ENCODE results near the gene NTM.

NTM gene

GRCh38 chr11:131549770-131550169 is 179.4 kb downstream of the NTM start:
- H3K27me3 ChIP-seq (ENCODE audit: insufficient read depth, low read length, poor library complexity): no peaks in the 10 kb centered on the region
- WGBS (ENCODE audit: extremely low coverage, insufficient coverage, low lambda C conversion rate): no CpG with 5 or more reads among the region's 8 CpGs

GRCh38 chr11:131560287-131560686 is 189.9 kb downstream of the NTM start:
- H2AK5ac ChIP-seq (ENCODE audit: low read length): no peak overlapping the region
- H3K9ac ChIP-seq (ENCODE audit: low read length): no peak overlapping the region
- no peak overlapping the region for H2BK5ac ChIP-seq (ENCODE audit: low read length)
- no peak overlapping the region for H2BK15ac ChIP-seq (replicated peaks; ENCODE audit: low read depth)
- H2BK120ac ChIP-seq (ENCODE audit: low read depth, low read length): no peak overlapping the region
- DNase-seq: no peak
- H3K79me1 ChIP-seq (ENCODE audit: low read length): no peaks in the 10 kb centered on the region
- H3K4me3 ChIP-seq (ENCODE audit: low read length): no peak overlapping the region
- no peak overlapping the region for H3K4me2 ChIP-seq (ENCODE audit: low read length)
- H3K23ac ChIP-seq (ENCODE audit: low read length): no peak overlapping the region
- no CpG with 5 or more reads among the region's 4 CpGs for WGBS (ENCODE audit: extremely low coverage, insufficient coverage, low lambda C conversion rate)
- no peaks in the 10 kb centered on the region for H3K27me3 ChIP-seq (ENCODE audit: insufficient read depth, low read length, poor library complexity)
- no peak overlapping the region for H3K56ac ChIP-seq (ENCODE audit: low read length)
- no peaks in the 10 kb centered on the region for H3K79me2 ChIP-seq (ENCODE audit: control insufficient read depth, insufficient read depth, low read length)
- no peak overlapping the region for H3K4ac ChIP-seq (ENCODE audit: low read depth, low read length)
- no peak overlapping the region for H4K8ac ChIP-seq (ENCODE audit: low read depth, low read length)
- no peak overlapping the region for H4K5ac ChIP-seq (ENCODE audit: low read length)
- no peak overlapping the region for H3K18ac ChIP-seq (ENCODE audit: low read length)
- no peak overlapping the region for H3K27ac ChIP-seq (ENCODE audit: low read depth, low read length)
- no peaks in the 10 kb centered on the region for H3K36me3 ChIP-seq (ENCODE audit: control insufficient read depth, insufficient read depth, low read length)
- H3K4me1 ChIP-seq (ENCODE audit: control insufficient read depth, low read depth, low read length): peaks cover 3% of the 10 kb centered on the region

More at GRCh38 chr11:131549770-131550169, 179.4 kb downstream of the NTM start:
- H3K9ac ChIP-seq (ENCODE audit: low read length): no peak overlapping the region
- H3K4me1 ChIP-seq (ENCODE audit: control insufficient read depth, low read depth, low read length): peaks cover 12% of the 10 kb centered on the region
- H4K8ac ChIP-seq (ENCODE audit: low read depth, low read length): no peak overlapping the region
- H3K79me1 ChIP-seq (ENCODE audit: low read length): no peaks in the 10 kb centered on the region
- no peak overlapping the region for H3K27ac ChIP-seq (ENCODE audit: low read depth, low read length)
- no peak overlapping the region for H2AK5ac ChIP-seq (ENCODE audit: low read length)
- no peak overlapping the region for H3K18ac ChIP-seq (ENCODE audit: low read length)
- no peak for DNase-seq
- no peak overlapping the region for H2BK15ac ChIP-seq (replicated peaks; ENCODE audit: low read depth)
- H3K4me2 ChIP-seq (ENCODE audit: low read length): no peak overlapping the region
- H3K36me3 ChIP-seq (ENCODE audit: control insufficient read depth, insufficient read depth, low read length): no peaks in the 10 kb centered on the region
- no peak overlapping the region for H3K4ac ChIP-seq (ENCODE audit: low read depth, low read length)
- no peak overlapping the region for H3K23ac ChIP-seq (ENCODE audit: low read length)
- H2BK5ac ChIP-seq (ENCODE audit: low read length): no peak overlapping the region
- H2BK120ac ChIP-seq (ENCODE audit: low read depth, low read length): no peak overlapping the region
- H3K79me2 ChIP-seq (ENCODE audit: control insufficient read depth, insufficient read depth, low read length): no peaks in the 10 kb centered on the region
- no peak overlapping the region for H3K4me3 ChIP-seq (ENCODE audit: low read length)
- no peak overlapping the region for H3K56ac ChIP-seq (ENCODE audit: low read length)
- H4K5ac ChIP-seq (ENCODE audit: low read length): no peak overlapping the region

- H3K4me1 ChIP-seq (ENCODE audit: control insufficient read depth, low read depth, low read length): peaks cover 3% of the 10 kb centered on the region
- no CpG with 5 or more reads among the region's 4 CpGs for WGBS (ENCODE audit: extremely low coverage, insufficient coverage, low lambda C conversion rate)
- H3K23ac ChIP-seq (ENCODE audit: low read length): no peak overlapping the region
- no peak overlapping the region for H4K8ac ChIP-seq (ENCODE audit: low read depth, low read length)
- no peak overlapping the region for H2BK5ac ChIP-seq (ENCODE audit: low read length)
- H3K79me1 ChIP-seq (ENCODE audit: low read length): no peaks in the 10 kb centered on the region
- no peak overlapping the region for H3K4ac ChIP-seq (ENCODE audit: low read depth, low read length)
- DNase-seq: peak; percentile 26
- no peak overlapping the region for H2BK15ac ChIP-seq (replicated peaks; ENCODE audit: low read depth)
- H2AK5ac ChIP-seq (ENCODE audit: low read length): no peak overlapping the region
- H3K79me2 ChIP-seq (ENCODE audit: control insufficient read depth, insufficient read depth, low read length): no peaks in the 10 kb centered on the region
- H4K5ac ChIP-seq (ENCODE audit: low read length): no peak overlapping the region
- H3K27me3 ChIP-seq (ENCODE audit: insufficient read depth, low read length, poor library complexity): no peaks in the 10 kb centered on the region
- no peak overlapping the region for H3K56ac ChIP-seq (ENCODE audit: low read length)
- H3K18ac ChIP-seq (ENCODE audit: low read length): no peak overlapping the region
- H3K4me2 ChIP-seq (ENCODE audit: low read length): no peak overlapping the region
- H3K9ac ChIP-seq (ENCODE audit: low read length): no peak overlapping the region
- H3K27ac ChIP-seq (ENCODE audit: low read depth, low read length): no peak overlapping the region
- H3K4me3 ChIP-seq (ENCODE audit: low read length): no peak overlapping the region
- no peaks in the 10 kb centered on the region for H3K36me3 ChIP-seq (ENCODE audit: control insufficient read depth, insufficient read depth, low read length)
- H2BK120ac ChIP-seq (ENCODE audit: low read depth, low read length): no peak overlapping the region
These were observed 191.1 kb downstream of the NTM start for GRCh38 chr11:131561501-131561900.

- H3K27ac ChIP-seq (ENCODE audit: low read depth, low read length): no peak overlapping the region
- no CpG with 5 or more reads among the region's 5 CpGs for WGBS (ENCODE audit: extremely low coverage, insufficient coverage, low lambda C conversion rate)
- no peak overlapping the region for H3K4me2 ChIP-seq (ENCODE audit: low read length)
- H4K8ac ChIP-seq (ENCODE audit: low read depth, low read length): no peak overlapping the region
- H2BK15ac ChIP-seq (replicated peaks; ENCODE audit: low read depth): no peak overlapping the region
- H3K27me3 ChIP-seq (ENCODE audit: insufficient read depth, low read length, poor library complexity): no peaks in the 10 kb centered on the region
- H3K4me1 ChIP-seq (ENCODE audit: control insufficient read depth, low read depth, low read length): peaks cover 3% of the 10 kb centered on the region
- no peak overlapping the region for H2BK120ac ChIP-seq (ENCODE audit: low read depth, low read length)
- H4K5ac ChIP-seq (ENCODE audit: low read length): no peak overlapping the region
- no peaks in the 10 kb centered on the region for H3K36me3 ChIP-seq (ENCODE audit: control insufficient read depth, insufficient read depth, low read length)
- DNase-seq: no peak
- H3K56ac ChIP-seq (ENCODE audit: low read length): no peak overlapping the region
- no peak overlapping the region for H3K4me3 ChIP-seq (ENCODE audit: low read length)
- no peak overlapping the region for H3K23ac ChIP-seq (ENCODE audit: low read length)
- H3K79me2 ChIP-seq (ENCODE audit: control insufficient read depth, insufficient read depth, low read length): no peaks in the 10 kb centered on the region
- no peak overlapping the region for H3K9ac ChIP-seq (ENCODE audit: low read length)
- no peak overlapping the region for H3K18ac ChIP-seq (ENCODE audit: low read length)
- no peak overlapping the region for H3K4ac ChIP-seq (ENCODE audit: low read depth, low read length)
- H2BK5ac ChIP-seq (ENCODE audit: low read length): no peak overlapping the region
- H3K79me1 ChIP-seq (ENCODE audit: low read length): no peaks in the 10 kb centered on the region
- H2AK5ac ChIP-seq (ENCODE audit: low read length): no peak overlapping the region
These were observed 191.6 kb downstream of the NTM start for GRCh38 chr11:131561972-131562371.

- no peak overlapping the region for H3K18ac ChIP-seq (ENCODE audit: low read length)
- H3K27ac ChIP-seq (ENCODE audit: low read depth, low read length): no peak overlapping the region
- H3K36me3 ChIP-seq (ENCODE audit: control insufficient read depth, insufficient read depth, low read length): no peaks in the 10 kb centered on the region
- H3K23ac ChIP-seq (ENCODE audit: low read length): no peak overlapping the region
- no peak overlapping the region for H3K4me2 ChIP-seq (ENCODE audit: low read length)
- no peak overlapping the region for H3K9ac ChIP-seq (ENCODE audit: low read length)
- H3K4ac ChIP-seq (ENCODE audit: low read depth, low read length): no peak overlapping the region
- DNase-seq: no peak
- H3K4me1 ChIP-seq (ENCODE audit: control insufficient read depth, low read depth, low read length): no peaks in the 10 kb centered on the region
- no peaks in the 10 kb centered on the region for H3K27me3 ChIP-seq (ENCODE audit: insufficient read depth, low read length, poor library complexity)
- no peak overlapping the region for H2AK5ac ChIP-seq (ENCODE audit: low read length)
- no peak overlapping the region for H3K56ac ChIP-seq (ENCODE audit: low read length)
- no peak overlapping the region for H2BK15ac ChIP-seq (replicated peaks; ENCODE audit: low read depth)
- H3K79me1 ChIP-seq (ENCODE audit: low read length): no peaks in the 10 kb centered on the region
- H2BK120ac ChIP-seq (ENCODE audit: low read depth, low read length): no peak overlapping the region
- no peak overlapping the region for H3K4me3 ChIP-seq (ENCODE audit: low read length)
- H3K79me2 ChIP-seq (ENCODE audit: control insufficient read depth, insufficient read depth, low read length): no peaks in the 10 kb centered on the region
- H2BK5ac ChIP-seq (ENCODE audit: low read length): no peak overlapping the region
- H4K5ac ChIP-seq (ENCODE audit: low read length): no peak overlapping the region
- H4K8ac ChIP-seq (ENCODE audit: low read depth, low read length): no peak overlapping the region
- no CpG with 5 or more reads among the region's 1 CpG for WGBS (ENCODE audit: extremely low coverage, insufficient coverage, low lambda C conversion rate)
These were observed 197.9 kb downstream of the NTM start for GRCh38 chr11:131568318-131568717.

- H3K4me3 ChIP-seq (ENCODE audit: low read length): no peak overlapping the region
- no peak overlapping the region for H2AK5ac ChIP-seq (ENCODE audit: low read length)
- H3K18ac ChIP-seq (ENCODE audit: low read length): no peak overlapping the region
- no peaks in the 10 kb centered on the region for H3K79me1 ChIP-seq (ENCODE audit: low read length)
- H3K4me2 ChIP-seq (ENCODE audit: low read length): no peak overlapping the region
- H3K4ac ChIP-seq (ENCODE audit: low read depth, low read length): no peak overlapping the region
- no peak for DNase-seq
- no peaks in the 10 kb centered on the region for H3K4me1 ChIP-seq (ENCODE audit: control insufficient read depth, low read depth, low read length)
- H3K27ac ChIP-seq (ENCODE audit: low read depth, low read length): no peak overlapping the region
- no peak overlapping the region for H2BK5ac ChIP-seq (ENCODE audit: low read length)
- H4K5ac ChIP-seq (ENCODE audit: low read length): no peak overlapping the region
- H2BK120ac ChIP-seq (ENCODE audit: low read depth, low read length): no peak overlapping the region
- no peaks in the 10 kb centered on the region for H3K36me3 ChIP-seq (ENCODE audit: control insufficient read depth, insufficient read depth, low read length)
- no peaks in the 10 kb centered on the region for H3K79me2 ChIP-seq (ENCODE audit: control insufficient read depth, insufficient read depth, low read length)
- no peak overlapping the region for H4K8ac ChIP-seq (ENCODE audit: low read depth, low read length)
- no peak overlapping the region for H3K9ac ChIP-seq (ENCODE audit: low read length)
- no peak overlapping the region for H3K23ac ChIP-seq (ENCODE audit: low read length)
- WGBS (ENCODE audit: extremely low coverage, insufficient coverage, low lambda C conversion rate): no CpG with 5 or more reads among the region's 4 CpGs
- H2BK15ac ChIP-seq (replicated peaks; ENCODE audit: low read depth): no peak overlapping the region
- H3K56ac ChIP-seq (ENCODE audit: low read length): no peak overlapping the region
- H3K27me3 ChIP-seq (ENCODE audit: insufficient read depth, low read length, poor library complexity): no peaks in the 10 kb centered on the region
These were observed 201.2 kb downstream of the NTM start for GRCh38 chr11:131571571-131571970.

Measured in mesendoderm (in vitro differentiated cells).